Right renal cortex interstitium (tissue), 3 donors: ENCODE measurements around the gene SMARCA2. TPM values are rescaled to one million over a fixed set of nuclear protein-coding genes. Genes with fewer than 3 reads are reported as not detected.

Source experiments
- DNase-seq, 3 donors: peaks; one replicate each; pipeline ENCODE4 v3.0.0-alpha.2; 2013; ENCODE audit warnings: low read depth in 3 of 3, low spot score in 2 of 3
- polyA plus RNA-seq, 3 donors: library from polyadenylated mRNA; unstranded; fragments of 120-200 nt; gene quantifications; one replicate each; pipeline ENCODE4 v1.2.1, GENCODE V29; 2013; ENCODE audit not compliant: insufficient read length in 3 of 3

SMARCA2 gene
- polyA plus RNA-seq, 3 donors = 129 to 164 (median 163) TPM

- DNase-seq = no peak
Measured at GRCh38 chr9:2086971-2087370, 71.8 kb downstream of the SMARCA2 start.

GRCh38 chr9:2087500-2088313, 72.6 kb downstream of the SMARCA2 start:
- DNase-seq = no peak

- no peak for DNase-seq
Measured at GRCh38 chr9:2093920-2094597, 78.9 kb downstream of the SMARCA2 start.

GRCh38 chr9:2096376-2096970, 81.3 kb downstream of the SMARCA2 start:
- DNase-seq = no peak

- no peak for DNase-seq
Measured at GRCh38 chr9:2106666-2107065, 91.5 kb downstream of the SMARCA2 start.

- DNase-seq = no peak
Measured at GRCh38 chr9:2107906-2108451, 92.8 kb downstream of the SMARCA2 start.

GRCh38 chr9:2109069-2109650, 94.0 kb downstream of the SMARCA2 start:
- DNase-seq = no peak

GRCh38 chr9:2110036-2110435, 94.9 kb downstream of the SMARCA2 start:
- no peak for DNase-seq

- DNase-seq = no peak
Measured at GRCh38 chr9:2116073-2116472, 100.9 kb downstream of the SMARCA2 start.

GRCh38 chr9:2117527-2117926, 102.4 kb downstream of the SMARCA2 start:
- no peak for DNase-seq

GRCh38 chr9:2119566-2119965, 104.4 kb downstream of the SMARCA2 start:
- DNase-seq = no peak

GRCh38 chr9:2120926-2121689, 106.0 kb downstream of the SMARCA2 start:
- DNase-seq = no peak

GRCh38 chr9:2122299-2122698, 107.2 kb downstream of the SMARCA2 start:
- no peak for DNase-seq

GRCh38 chr9:2125906-2126305, 110.8 kb downstream of the SMARCA2 start:
- no peak for DNase-seq

- no peak for DNase-seq
Measured at GRCh38 chr9:2126331-2126803, 111.2 kb downstream of the SMARCA2 start.

GRCh38 chr9:2127486-2127885, 112.3 kb downstream of the SMARCA2 start:
- no peak for DNase-seq

GRCh38 chr9:2128141-2128540, 113.0 kb downstream of the SMARCA2 start:
- no peak for DNase-seq

GRCh38 chr9:2128618-2129017, 113.5 kb downstream of the SMARCA2 start:
- peak in 2 of 3 donors; percentile 32 to 39 for DNase-seq

- no peak for DNase-seq
Measured at GRCh38 chr9:2130941-2131340, 115.8 kb downstream of the SMARCA2 start.

- no peak for DNase-seq
Measured at GRCh38 chr9:2132484-2133082, 117.4 kb downstream of the SMARCA2 start.
